ENCODE data around the gene ASB6. TPM values are rescaled to one million over a fixed set of nuclear protein-coding genes. Genes with fewer than 3 reads are reported as not detected.

The ASB6 gene
- total and polyA plus RNA-seq, 2 of the 13 experiments (the other 11 are each of a cell fraction or from before 2014, with no cell fraction given), result 8.2 to 8.4 TPM

DNA sequence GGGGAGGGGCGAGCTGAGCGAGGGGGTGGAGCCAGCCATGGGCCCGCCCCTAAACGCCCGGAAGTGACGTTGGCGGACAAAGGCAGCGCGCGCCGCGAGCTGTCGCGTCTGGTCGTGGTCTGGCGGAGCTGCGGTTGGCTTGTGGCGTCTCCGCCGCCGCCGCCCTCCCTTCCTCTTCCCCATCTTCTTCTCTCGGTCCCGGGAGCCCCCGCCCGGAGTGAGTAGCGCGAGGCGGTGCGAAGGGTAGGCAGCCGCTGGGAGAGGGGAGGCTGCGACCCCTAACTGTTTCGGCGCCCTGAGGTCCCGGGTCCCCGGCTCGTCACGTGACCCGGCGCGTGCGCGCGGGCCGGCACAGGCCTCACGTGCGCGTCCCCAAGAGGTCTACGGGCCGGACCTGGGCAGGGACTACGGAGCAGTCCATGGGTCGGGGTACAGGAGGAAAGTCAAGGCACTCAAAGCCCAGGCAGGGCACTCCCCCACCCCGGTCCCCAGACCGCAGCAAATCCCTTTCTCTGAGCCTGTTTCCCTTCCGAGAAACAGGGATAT, 15.8 kb downstream of the ASB6 start, which contains the start of gene NTMT1 (continued):
- TF ChIP-seq ZNF552 (CRISPR knock-in tag; IDR thresholded peaks at IDR 0.05; ENCODE audit: borderline replicate concordance) (0 out of 2 replicates have a peak, but pooled peaks have one; percentile 43), CBX1 (IDR thresholded peaks at IDR 0.05; ENCODE audit: low read depth) (peak; percentile 13), NR1H2 (CRISPR knock-in tag; IDR thresholded peaks at IDR 0.05; ENCODE audit: borderline replicate concordance, low read depth) (no peak; the same call in 1 of the 2 replicates), SYNCRIP (IDR thresholded peaks at IDR 0.05; ENCODE audit: insufficient read depth, low read depth, low read length) (no peak), FOXA3 (CRISPR knock-in tag; IDR thresholded peaks at IDR 0.05) (peak; percentile 38; the same call in 1 of the 2 replicates), THAP9 (CRISPR knock-in tag; IDR thresholded peaks at IDR 0.05; ENCODE audit: borderline replicate concordance) (peak; percentile 77), HNRNPK (IDR thresholded peaks at IDR 0.05; ENCODE audit: low read depth, low read length, poor library complexity, severe bottlenecking) (peak; percentile 78), SMAD3 (CRISPR knock-in tag; IDR thresholded peaks at IDR 0.05) (no peak), E2F2 (CRISPR knock-in tag; IDR thresholded peaks at IDR 0.05; ENCODE audit: borderline replicate concordance) (0 out of 2 replicates have a peak, but pooled peaks have one; percentile 60), ZBTB34 (CRISPR knock-in tag; IDR thresholded peaks at IDR 0.05) (0 out of 2 replicates have a peak, but pooled peaks have one; percentile 40), U2AF1 (optimal IDR thresholded peaks at IDR 0.05; ENCODE audit: low read depth, low read length) (no peak), ZNF138 (CRISPR knock-in tag; IDR thresholded peaks at IDR 0.05; ENCODE audit: low read depth) (no peak), EEA1 (CRISPR knock-in tag; IDR thresholded peaks at IDR 0.05; ENCODE audit: borderline replicate concordance) (no peak), MAFG (CRISPR knock-in tag; IDR thresholded peaks at IDR 0.05) (no peak), SALL1 (CRISPR knock-in tag; IDR thresholded peaks at IDR 0.05) (peak; percentile 81; the same call in 1 of the 2 replicates), ZNF24 (IDR thresholded peaks at IDR 0.05) (no peak), ZNF431 (CRISPR knock-in tag; IDR thresholded peaks at IDR 0.05; ENCODE audit: borderline replicate concordance, low read depth) (0 out of 2 replicates have a peak, but pooled peaks have one; percentile 60), CREBL2 (CRISPR knock-in tag; IDR thresholded peaks at IDR 0.05; ENCODE audit: borderline replicate concordance) (no peak), ZNF225 (CRISPR knock-in tag; IDR thresholded peaks at IDR 0.05) (no peak), ZNF660 (CRISPR knock-in tag; IDR thresholded peaks at IDR 0.05; ENCODE audit: borderline replicate concordance, low read depth) (no peak), ZNF766 (CRISPR knock-in tag; IDR thresholded peaks at IDR 0.05; ENCODE audit: borderline replicate concordance) (peak; percentile 87)
- TF ChIP-seq, protein P1, sequence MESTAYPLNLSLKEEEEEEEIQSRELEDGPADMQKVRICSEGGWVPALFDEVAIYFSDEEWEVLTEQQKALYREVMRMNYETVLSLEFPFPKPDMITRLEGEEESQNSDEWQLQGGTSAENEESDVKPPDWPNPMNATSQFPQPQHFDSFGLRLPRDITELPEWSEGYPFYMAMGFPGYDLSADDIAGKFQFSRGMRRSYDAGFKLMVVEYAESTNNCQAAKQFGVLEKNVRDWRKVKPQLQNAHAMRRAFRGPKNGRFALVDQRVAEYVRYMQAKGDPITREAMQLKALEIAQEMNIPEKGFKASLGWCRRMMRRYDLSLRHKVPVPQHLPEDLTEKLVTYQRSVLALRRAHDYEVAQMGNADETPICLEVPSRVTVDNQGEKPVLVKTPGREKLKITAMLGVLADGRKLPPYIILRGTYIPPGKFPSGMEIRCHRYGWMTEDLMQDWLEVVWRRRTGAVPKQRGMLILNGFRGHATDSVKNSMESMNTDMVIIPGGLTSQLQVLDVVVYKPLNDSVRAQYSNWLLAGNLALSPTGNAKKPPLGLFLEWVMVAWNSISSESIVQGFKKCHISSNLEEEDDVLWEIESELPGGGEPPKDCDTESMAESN (CRISPR knock-in tag; conservative IDR thresholded peaks at IDR 0.05), result peak; percentile 63
